Trophoblast cell (in vitro differentiated cells and primary cell): ENCODE measurements around the gene SLC37A1.

Experiments
- DNase-seq, 2 donors: peaks; one replicate each; pipeline ENCODE4 v3.0.0-alpha.2; 2016
- H2AFZ ChIP-seq: 2 replicates; pipeline ENCODE4 v1.6.1; 2013; ENCODE audit warnings: low read length, moderate library complexity, mild to moderate bottlenecking; ENCODE audit not compliant: insufficient read depth, poor library complexity
- H2AK5ac ChIP-seq: 2 replicates; pipeline ENCODE4 v1.6.1; 2013; ENCODE audit warnings: mild to moderate bottlenecking, low read length
- H2BK120ac ChIP-seq: 2 replicates; pipeline ENCODE4 v1.6.1; 2013; ENCODE audit warnings: low read length, mild to moderate bottlenecking, moderate library complexity; ENCODE audit not compliant: insufficient read depth, poor library complexity
- H2BK12ac ChIP-seq: 2 replicates; pipeline ENCODE4 v1.6.1; 2013; ENCODE audit warnings: mild to moderate bottlenecking, low read length, moderate library complexity
- H2BK5ac ChIP-seq: 2 replicates; pipeline ENCODE4 v1.6.1; 2013; ENCODE audit warnings: low read length, low read depth, moderate library complexity, mild to moderate bottlenecking; ENCODE audit not compliant: poor library complexity
- H3K14ac ChIP-seq: 2 replicates; pipeline ENCODE4 v1.6.1; 2013; ENCODE audit warnings: mild to moderate bottlenecking, low read length
- H3K18ac ChIP-seq: 2 replicates; pipeline ENCODE4 v1.6.1; 2013; ENCODE audit warnings: mild to moderate bottlenecking, low read length
- H3K23ac ChIP-seq: 2 replicates; pipeline ENCODE4 v1.6.1; 2013; ENCODE audit warnings: low read length
- H3K27ac ChIP-seq: 2 replicates; pipeline ENCODE4 v1.5.1; 2013; ENCODE audit warnings: low read depth, mild to moderate bottlenecking, inconsistent platforms, low read length, moderate library complexity
- H3K27me3 ChIP-seq: 2 replicates; pipeline ENCODE4 v1.6.1; 2013; ENCODE audit warnings: inconsistent platforms, mild to moderate bottlenecking, low read length, moderate library complexity; ENCODE audit not compliant: insufficient read depth
- H3K36me3 ChIP-seq, 2 experiments: 1 replicate in 1 of 2; 2 replicates in 1 of 2; pipeline ENCODE4 v1.6.1; 2013; ENCODE audit warnings: low read length in 2 of 2, mild to moderate bottlenecking in 2 of 2, moderate library complexity in 1 of 2; ENCODE audit not compliant: insufficient read depth in 2 of 2, control insufficient read depth in 1 of 2
- H3K4ac ChIP-seq: 2 replicates; pipeline ENCODE4 v1.6.1; 2013; ENCODE audit warnings: low read depth, mild to moderate bottlenecking, low read length, moderate library complexity
- H3K4me1 ChIP-seq, 2 experiments: 1 replicate in 1 of 2; 2 replicates in 1 of 2; pipeline ENCODE4 v1.6.1; 2013; ENCODE audit warnings: low read length in 2 of 2, mild to moderate bottlenecking in 2 of 2, moderate library complexity in 1 of 2; ENCODE audit not compliant: insufficient read depth in 2 of 2, control insufficient read depth in 1 of 2
- H3K4me2 ChIP-seq: 2 replicates; pipeline ENCODE4 v1.6.1; 2013; ENCODE audit warnings: inconsistent platforms, mild to moderate bottlenecking, low read length, moderate library complexity
- H3K4me3 ChIP-seq: 2 replicates; pipeline ENCODE4 v1.5.1; 2013; ENCODE audit warnings: mild to moderate bottlenecking, low read depth, low read length, inconsistent platforms
- H3K79me1 ChIP-seq: one replicate; pipeline ENCODE4 v1.6.1; 2013; ENCODE audit warnings: low read length
- H3K79me2 ChIP-seq: 2 replicates; pipeline ENCODE4 v1.6.1; 2013; ENCODE audit warnings: low read length, mild to moderate bottlenecking; ENCODE audit not compliant: control insufficient read depth, insufficient read depth, poor library complexity
- H3K9ac ChIP-seq: 2 replicates; pipeline ENCODE4 v1.6.1; 2013; ENCODE audit warnings: mild to moderate bottlenecking, low read length
- H3K9me3 ChIP-seq: 2 replicates; pipeline ENCODE4 v1.6.1; 2013; ENCODE audit warnings: low read depth, mild to moderate bottlenecking, control low read depth, inconsistent platforms, low read length; ENCODE audit not compliant: insufficient read depth
- H4K12ac ChIP-seq: 2 replicates; pipeline ENCODE4 v1.6.1; 2013; ENCODE audit warnings: low read depth, mild to moderate bottlenecking, low read length, moderate library complexity
- H4K8ac ChIP-seq: 2 replicates; pipeline ENCODE4 v1.6.1; 2013; ENCODE audit warnings: low read depth, mild to moderate bottlenecking, low read length, moderate library complexity
- H4K91ac ChIP-seq: one replicate; pipeline ENCODE4 v1.6.1; 2013; ENCODE audit warnings: low read depth, mild to moderate bottlenecking, low read length, moderate library complexity
- whole genome bisulfite sequencing: extraction: QIAGEN DNeasy Blood & Tissue Kit; methylation state at CpG from one replicate; pipeline ENCODE4 v1.1.7; 2013; ENCODE audit warnings: missing lambda C conversion rate; ENCODE audit not compliant: insufficient read length, insufficient coverage; ENCODE audit errors: extremely low coverage; 5-methylcytosine and 5-hydroxymethylcytosine counted together

The SLC37A1 gene

DNA sequence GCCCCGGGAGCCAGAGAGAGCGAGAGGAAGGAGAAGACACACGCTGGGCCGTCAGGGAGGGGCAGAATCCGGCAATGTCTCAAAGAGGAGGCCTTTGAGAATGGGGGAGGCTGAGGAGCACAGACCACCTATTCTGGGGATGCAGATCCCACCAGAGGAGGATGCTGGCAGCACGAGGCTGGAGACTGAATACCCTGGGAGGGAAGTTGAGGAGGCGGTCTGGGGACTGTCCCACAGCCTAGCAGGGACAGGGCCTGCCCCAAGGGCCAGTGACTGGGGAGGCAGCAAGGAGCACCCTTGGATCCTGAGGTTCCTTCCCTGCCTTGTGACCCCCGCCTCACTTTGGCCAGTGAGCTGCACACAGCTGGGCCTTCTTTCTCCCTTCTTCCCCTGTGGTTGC is 49.2 kb downstream of the SLC37A1 start:
- Histone ChIP-seq H2BK12ac (no peak overlapping the region), H3K79me2 (no peaks in the 10 kb centered on the region), H4K8ac (no peak overlapping the region), H3K27ac (no peak overlapping the region), H3K4me2 (no peak overlapping the region), H3K9me3 (no peaks in the 10 kb centered on the region), H3K36me3 (peaks cover 39 to 49% of the 10 kb centered on the region in 2 experiments), H3K4me1 (peaks cover 0 to 2% of the 10 kb centered on the region in 2 experiments), H3K23ac (no peak overlapping the region), H2AK5ac (no peak overlapping the region), H3K27me3 (no peaks in the 10 kb centered on the region), H4K12ac (no peak overlapping the region), H2BK5ac (no peak overlapping the region), H3K18ac (no peak overlapping the region), H3K4ac (no peak overlapping the region), H2AFZ (no peak overlapping the region), H3K14ac (no peak overlapping the region), H3K9ac (no peak overlapping the region), H3K4me3 (no peak overlapping the region), H2BK120ac (no peak overlapping the region), H4K91ac (no peak overlapping the region), H3K79me1 (no peaks in the 10 kb centered on the region)
- no peak for DNase-seq
- no CpG with 5 or more reads among the region's 8 CpGs for WGBS

DNA sequence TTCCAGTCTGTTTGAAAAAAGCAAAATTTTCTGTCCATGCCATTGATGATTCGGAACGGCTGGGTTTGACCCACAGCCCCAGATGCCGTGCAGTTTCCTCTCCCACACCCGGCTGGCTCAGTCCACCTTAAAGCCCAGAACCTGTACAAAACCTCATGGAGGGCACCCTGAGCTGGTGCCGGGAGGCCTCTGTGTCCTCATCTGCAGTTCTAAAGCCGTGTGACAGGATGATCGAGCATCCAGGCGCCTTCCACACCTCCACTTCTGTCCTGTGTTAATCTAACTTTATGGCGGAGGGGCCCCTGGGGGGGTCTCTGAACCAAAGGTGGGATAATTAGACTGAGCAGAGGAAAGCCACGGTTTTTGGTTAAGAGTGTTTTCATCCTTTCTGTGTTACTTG is 49.6 kb downstream of the SLC37A1 start:
- Histone ChIP-seq H3K27me3 (no peaks in the 10 kb centered on the region), H3K9ac (no peak overlapping the region), H3K79me1 (no peaks in the 10 kb centered on the region), H3K14ac (no peak overlapping the region), H3K79me2 (no peaks in the 10 kb centered on the region), H2AFZ (no peak overlapping the region), H3K9me3 (no peaks in the 10 kb centered on the region), H4K8ac (no peak overlapping the region), H4K12ac (no peak overlapping the region), H3K18ac (no peak overlapping the region), H3K27ac (no peak overlapping the region), H2AK5ac (no peak overlapping the region), H2BK120ac (no peak overlapping the region), H3K23ac (no peak overlapping the region), H3K4ac (no peak overlapping the region), H3K4me2 (no peak overlapping the region), H4K91ac (no peak overlapping the region), H3K36me3 (peaks cover 40 to 51% of the 10 kb centered on the region in 2 experiments), H2BK12ac (no peak overlapping the region), H2BK5ac (no peak overlapping the region), H3K4me1 (peaks cover 0 to 2% of the 10 kb centered on the region in 2 experiments), H3K4me3 (no peak overlapping the region)
- no CpG with 5 or more reads among the region's 10 CpGs for WGBS
- no peak for DNase-seq

DNA sequence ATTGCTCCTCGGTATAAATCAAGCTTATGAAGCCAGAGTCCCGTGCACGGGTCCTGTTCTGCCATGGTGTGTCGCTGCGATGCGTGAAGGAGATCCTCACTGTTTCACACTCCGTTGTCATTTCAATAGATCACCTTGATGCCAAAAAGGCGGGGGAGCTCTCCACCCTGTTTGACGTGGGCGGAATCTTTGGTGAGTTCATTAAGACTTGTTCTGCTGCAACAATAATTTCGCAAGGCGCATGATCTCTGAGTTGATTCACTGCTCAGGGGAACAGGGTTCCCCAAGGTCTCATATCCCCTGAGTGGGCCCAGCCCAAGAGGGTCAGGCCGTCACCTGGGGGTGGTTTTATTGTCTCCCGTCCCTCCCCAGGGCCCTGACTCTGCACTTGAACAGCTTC is 50.0 kb downstream of the SLC37A1 start:
- Histone ChIP-seq H3K4me2 (no peak overlapping the region), H3K27ac (no peak overlapping the region), H3K27me3 (no peaks in the 10 kb centered on the region), H3K79me2 (no peaks in the 10 kb centered on the region), H3K4me1 (peaks cover 0 to 2% of the 10 kb centered on the region in 2 experiments), H3K9me3 (no peaks in the 10 kb centered on the region), H2BK120ac (no peak overlapping the region), H2BK12ac (no peak overlapping the region), H2BK5ac (no peak overlapping the region), H3K79me1 (no peaks in the 10 kb centered on the region), H2AFZ (no peak overlapping the region), H4K8ac (no peak overlapping the region), H3K36me3 (peaks cover 42 to 52% of the 10 kb centered on the region in 2 experiments), H4K91ac (no peak overlapping the region), H3K4ac (no peak overlapping the region), H3K4me3 (no peak overlapping the region), H3K14ac (no peak overlapping the region), H3K9ac (no peak overlapping the region), H3K23ac (no peak overlapping the region), H4K12ac (no peak overlapping the region), H3K18ac (no peak overlapping the region), H2AK5ac (no peak overlapping the region)
- no CpG with 5 or more reads among the region's 14 CpGs for WGBS
- no peak for DNase-seq

DNA sequence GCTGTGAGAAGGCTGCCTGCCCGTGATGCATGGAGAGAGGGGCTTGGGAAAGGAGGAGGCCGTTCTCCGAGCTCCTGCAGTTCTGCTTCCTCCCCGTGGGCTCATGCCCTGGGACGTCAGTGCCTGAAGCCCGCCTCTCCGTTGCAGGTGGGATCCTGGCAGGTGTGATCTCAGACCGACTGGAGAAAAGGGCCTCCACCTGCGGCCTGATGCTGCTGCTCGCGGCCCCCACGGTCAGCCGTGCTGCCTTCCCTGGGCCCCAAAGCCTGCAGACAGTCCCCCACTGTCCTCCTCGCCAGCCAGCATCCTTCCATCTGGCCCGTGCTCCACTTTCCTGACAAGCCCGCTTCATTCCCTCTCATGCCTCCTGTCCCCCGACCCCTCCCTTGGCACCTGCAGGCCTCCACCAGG is 50.9 kb downstream of the SLC37A1 start:
- Histone ChIP-seq H2BK5ac (no peak overlapping the region), H3K4me1 (peaks cover 0 to 2% of the 10 kb centered on the region in 2 experiments), H3K79me1 (no peaks in the 10 kb centered on the region), H4K12ac (no peak overlapping the region), H3K36me3 (peaks cover 46 to 53% of the 10 kb centered on the region in 2 experiments), H3K27me3 (no peaks in the 10 kb centered on the region), H3K14ac (no peak overlapping the region), H2AK5ac (no peak overlapping the region), H3K9me3 (no peaks in the 10 kb centered on the region), H3K79me2 (no peaks in the 10 kb centered on the region), H3K18ac (no peak overlapping the region), H4K91ac (no peak overlapping the region), H3K27ac (no peak overlapping the region), H2AFZ (no peak overlapping the region), H3K9ac (no peak overlapping the region), H3K4me3 (no peak overlapping the region), H3K23ac (no peak overlapping the region), H3K4me2 (no peak overlapping the region), H2BK120ac (no peak overlapping the region), H3K4ac (no peak overlapping the region), H4K8ac (no peak overlapping the region), H2BK12ac (no peak overlapping the region)
- DNase-seq, result no peak
- no CpG with 5 or more reads among the region's 17 CpGs for WGBS
